Measurements from ENCODE around the gene AADAC. TPM values are rescaled to one million over a fixed set of nuclear protein-coding genes. Genes with fewer than 3 reads are reported as not detected.
"Not testable (repeated sequence)": the region's sequence is repeated elsewhere in the genome, so short reads cannot be mapped to it uniquely, and the experiment has no call there.

AADAC gene
- total RNA-seq, 2 experiments from 2014 or later = not detected

GRCh38 chr3:151789853-151790463 lies 24.0 kb upstream of the AADAC start:
- Mint-ChIP-seq H3K36me3 (no peaks in the 10 kb centered on the region), H3K4me3 (no peak overlapping the region), H3K27ac (no peak overlapping the region), H3K4me1 (no peaks in the 10 kb centered on the region), H3K27me3 (peaks cover 3% of the 10 kb centered on the region), H3K9me3 (no peaks in the 10 kb centered on the region)
- DNase-seq = no peak

- not testable (repeated sequence) for H3K9me3 Mint-ChIP-seq, H3K4me3 Mint-ChIP-seq, H3K27me3 Mint-ChIP-seq, H3K36me3 Mint-ChIP-seq, H3K27ac Mint-ChIP-seq, DNase-seq, H3K4me1 Mint-ChIP-seq
These were observed 23.2 kb upstream of the AADAC start for GRCh38 chr3:151790763-151791162.

GRCh38 chr3:151792411-151792810 lies 21.5 kb upstream of the AADAC start:
- no peak overlapping the region for H3K4me3 Mint-ChIP-seq
- no peaks in the 10 kb centered on the region for H3K4me1 Mint-ChIP-seq
- no peaks in the 10 kb centered on the region for H3K9me3 Mint-ChIP-seq
- H3K27ac Mint-ChIP-seq = no peak overlapping the region
- DNase-seq = no peak
- H3K27me3 Mint-ChIP-seq = peaks cover 3% of the 10 kb centered on the region
- no peaks in the 10 kb centered on the region for H3K36me3 Mint-ChIP-seq

- DNase-seq = no peak
- no peaks in the 10 kb centered on the region for H3K36me3 Mint-ChIP-seq
- no peak overlapping the region for H3K27ac Mint-ChIP-seq
- H3K4me1 Mint-ChIP-seq = no peaks in the 10 kb centered on the region
- no peaks in the 10 kb centered on the region for H3K9me3 Mint-ChIP-seq
- H3K27me3 Mint-ChIP-seq = peaks cover 3% of the 10 kb centered on the region
- H3K4me3 Mint-ChIP-seq = no peak overlapping the region
These were observed 20.3 kb upstream of the AADAC start for GRCh38 chr3:151793636-151794035.

- Mint-ChIP-seq H3K4me3 (no peak overlapping the region), H3K27ac (no peak overlapping the region), H3K4me1 (no peaks in the 10 kb centered on the region), H3K9me3 (no peaks in the 10 kb centered on the region), H3K27me3 (peaks cover 3% of the 10 kb centered on the region), H3K36me3 (no peaks in the 10 kb centered on the region)
- DNase-seq = no peak
These were observed 19.8 kb upstream of the AADAC start for GRCh38 chr3:151794080-151794479.

- H3K4me1 Mint-ChIP-seq = no peaks in the 10 kb centered on the region
- no peaks in the 10 kb centered on the region for H3K36me3 Mint-ChIP-seq
- H3K27me3 Mint-ChIP-seq = peaks cover 3% of the 10 kb centered on the region
- no peak overlapping the region for H3K4me3 Mint-ChIP-seq
- H3K27ac Mint-ChIP-seq = no peak overlapping the region
- H3K9me3 Mint-ChIP-seq = no peaks in the 10 kb centered on the region
- no peak for DNase-seq
These were observed 18.6 kb upstream of the AADAC start for GRCh38 chr3:151795276-151795675.

- no peak for DNase-seq
- no peaks in the 10 kb centered on the region for H3K9me3 Mint-ChIP-seq
- H3K4me3 Mint-ChIP-seq = no peak overlapping the region
- no peak overlapping the region for H3K27ac Mint-ChIP-seq
- H3K27me3 Mint-ChIP-seq = no peaks in the 10 kb centered on the region
- H3K36me3 Mint-ChIP-seq = no peaks in the 10 kb centered on the region
- H3K4me1 Mint-ChIP-seq = no peaks in the 10 kb centered on the region
These were observed 17.7 kb upstream of the AADAC start for GRCh38 chr3:151796105-151796680.

- no peak for DNase-seq
- no peaks in the 10 kb centered on the region for H3K36me3 Mint-ChIP-seq
- H3K4me3 Mint-ChIP-seq = no peak overlapping the region
These were observed 15.4 kb upstream of the AADAC start for GRCh38 chr3:151798466-151798865.

GRCh38 chr3:151800431-151800830 lies 13.5 kb upstream of the AADAC start:
- H3K4me1 Mint-ChIP-seq = no peaks in the 10 kb centered on the region
- no peak overlapping the region for H3K27ac Mint-ChIP-seq
- H3K4me3 Mint-ChIP-seq = no peak overlapping the region
- H3K27me3 Mint-ChIP-seq = no peaks in the 10 kb centered on the region
- H3K36me3 Mint-ChIP-seq = no peaks in the 10 kb centered on the region
- no peak for DNase-seq
- H3K9me3 Mint-ChIP-seq = no peaks in the 10 kb centered on the region

More at GRCh38 chr3:151798466-151798865, 15.4 kb upstream of the AADAC start:
- Mint-ChIP-seq H3K9me3 (no peaks in the 10 kb centered on the region), H3K27me3 (no peaks in the 10 kb centered on the region), H3K4me1 (no peaks in the 10 kb centered on the region), H3K27ac (no peak overlapping the region)

- Mint-ChIP-seq H3K27ac (no peak overlapping the region), H3K27me3 (peaks cover 6% of the 10 kb centered on the region), H3K36me3 (peaks cover 2% of the 10 kb centered on the region), H3K4me1 (no peaks in the 10 kb centered on the region), H3K9me3 (peaks cover 8% of the 10 kb centered on the region), H3K4me3 (no peak overlapping the region)
- DNase-seq = no peak
These were observed 9.6 kb upstream of the AADAC start for GRCh38 chr3:151804267-151804666.

GRCh38 chr3:151806838-151807237 lies 7.1 kb upstream of the AADAC start:
- H3K36me3 Mint-ChIP-seq = peaks cover 2% of the 10 kb centered on the region
- H3K4me1 Mint-ChIP-seq = no peaks in the 10 kb centered on the region
- H3K27ac Mint-ChIP-seq = no peak overlapping the region
- DNase-seq = no peak
- H3K4me3 Mint-ChIP-seq = no peak overlapping the region
- peaks cover 6% of the 10 kb centered on the region for H3K27me3 Mint-ChIP-seq
- peaks cover 8% of the 10 kb centered on the region for H3K9me3 Mint-ChIP-seq

- not testable (repeated sequence) for H3K36me3 Mint-ChIP-seq
These were observed 5.0 kb upstream of the AADAC start for GRCh38 chr3:151808926-151809325.

GRCh38 chr3:151811474-151811873 lies 2.4 kb upstream of the AADAC start:
- peaks cover 12% of the 10 kb centered on the region for H3K27me3 Mint-ChIP-seq
- H3K27ac Mint-ChIP-seq = no peak overlapping the region
- no peak for DNase-seq
- H3K4me3 Mint-ChIP-seq = no peak overlapping the region
- H3K9me3 Mint-ChIP-seq = peaks cover 8% of the 10 kb centered on the region
- H3K36me3 Mint-ChIP-seq = peaks cover 2% of the 10 kb centered on the region
- no peaks in the 10 kb centered on the region for H3K4me1 Mint-ChIP-seq

More at GRCh38 chr3:151808926-151809325, 5.0 kb upstream of the AADAC start:
- H3K27me3 Mint-ChIP-seq, H3K9me3 Mint-ChIP-seq, DNase-seq, H3K4me3 Mint-ChIP-seq, H3K27ac Mint-ChIP-seq, H3K4me1 Mint-ChIP-seq: not testable (repeated sequence)

- DNase-seq = no peak
- Mint-ChIP-seq H3K36me3 (no peaks in the 10 kb centered on the region), H3K27me3 (peaks cover 8% of the 10 kb centered on the region), H3K27ac (no peak overlapping the region), H3K4me1 (no peaks in the 10 kb centered on the region), H3K9me3 (no peaks in the 10 kb centered on the region), H3K4me3 (no peak overlapping the region)
These were observed 672 bp downstream of the AADAC start for GRCh38 chr3:151814588-151814987.

- Mint-ChIP-seq H3K4me3 (no peak overlapping the region), H3K27ac (no peak overlapping the region), H3K36me3 (no peaks in the 10 kb centered on the region), H3K27me3 (peaks cover 8% of the 10 kb centered on the region), H3K4me1 (no peaks in the 10 kb centered on the region), H3K9me3 (no peaks in the 10 kb centered on the region)
- DNase-seq = no peak
These were observed 2.2 kb downstream of the AADAC start for GRCh38 chr3:151816091-151816604.

- H3K4me3 Mint-ChIP-seq = no peak overlapping the region
- H3K4me1 Mint-ChIP-seq = no peaks in the 10 kb centered on the region
- H3K9me3 Mint-ChIP-seq = no peaks in the 10 kb centered on the region
- no peak overlapping the region for H3K27ac Mint-ChIP-seq
- no peak for DNase-seq
- no peaks in the 10 kb centered on the region for H3K36me3 Mint-ChIP-seq
- peaks cover 8% of the 10 kb centered on the region for H3K27me3 Mint-ChIP-seq
These were observed 3.6 kb downstream of the AADAC start for GRCh38 chr3:151817473-151817872.
